HepG2 (cell line): ENCODE data around the gene ALDH3B1. TPM values are rescaled to one million over a fixed set of nuclear protein-coding genes. Genes with fewer than 3 reads are reported as not detected.
A peak's percentile ranks its signal among the peaks of the same experiment; 100 is the strongest.

Experiments
- EEA1 ChIP-seq: sonication (generic); formaldehyde crosslinking; IDR thresholded peaks from 2 replicates; pipeline ENCODE4 v1.5.1; 2020; ENCODE audit warnings: mild to moderate bottlenecking, missing genetic modification reagents, borderline replicate concordance
- HNRNPUL1 ChIP-seq: fragments of 200-400 bp; formaldehyde crosslinking; IDR thresholded peaks from 2 replicates; pipeline ENCODE4 v1.6.1; 2017; ENCODE audit warnings: low read depth, mild to moderate bottlenecking, low read length, moderate library complexity
- KAT2B ChIP-seq: fragments of 150-350 bp; IDR thresholded peaks from 2 replicates; pipeline ENCODE4 v1.6.1; 2014; ENCODE audit warnings: low read depth, low read length, borderline replicate concordance
- KDM4B ChIP-seq: sonication (generic); formaldehyde crosslinking; IDR thresholded peaks from 2 replicates; pipeline ENCODE4 v1.4.0; 2020; ENCODE audit warnings: missing genetic modification reagents
- MIER2 ChIP-seq: IDR thresholded peaks from 2 replicates; pipeline ENCODE4 v1.6.1; 2016; ENCODE audit warnings: missing biosample characterization, missing genetic modification reagents
- MTERF4 ChIP-seq: sonication (generic); formaldehyde crosslinking; IDR thresholded peaks from 2 replicates; pipeline ENCODE4 v1.8.0; 2023; ENCODE audit warnings: mild to moderate bottlenecking, missing genetic modification reagents
- MXD1 ChIP-seq: sonication (generic); formaldehyde crosslinking; IDR thresholded peaks from 2 replicates; pipeline ENCODE4 v1.4.0; 2020; ENCODE audit warnings: mild to moderate bottlenecking, missing genetic modification reagents
- NCOA2 ChIP-seq: sonication (generic); formaldehyde crosslinking; IDR thresholded peaks from 2 replicates; pipeline ENCODE4 v1.8.0; 2022; ENCODE audit warnings: inconsistent platforms
- PAX8 ChIP-seq: sonication (generic); formaldehyde crosslinking; IDR thresholded peaks from 2 replicates; pipeline ENCODE4 v1.8.0; 2022; ENCODE audit warnings: mild to moderate bottlenecking, missing genetic modification reagents, borderline replicate concordance
- PBX2 ChIP-seq: IDR thresholded peaks from 2 replicates; pipeline ENCODE4 v1.6.1; 2016; ENCODE audit warnings: control low read depth
- SAP130 ChIP-seq: IDR thresholded peaks from 2 replicates; pipeline ENCODE4 v1.6.1; 2016; ENCODE audit warnings: low read depth
- SRSF9 ChIP-seq: fragments of 200-400 bp; formaldehyde crosslinking; IDR thresholded peaks from 2 replicates; pipeline ENCODE4 v1.6.1; 2018; ENCODE audit warnings: borderline replicate concordance, mild to moderate bottlenecking, low read depth, low read length; ENCODE audit not compliant: insufficient read depth, poor library complexity, severe bottlenecking
- TBX2 ChIP-seq: sonication (generic); formaldehyde crosslinking; IDR thresholded peaks from 2 replicates; pipeline ENCODE4 v1.5.0; 2020; ENCODE audit warnings: missing genetic modification reagents, mild to moderate bottlenecking, borderline replicate concordance
- ZBTB4 ChIP-seq: sonication (generic); formaldehyde crosslinking; IDR thresholded peaks from 2 replicates; pipeline ENCODE4 v1.4.0; 2020; ENCODE audit warnings: missing genetic modification reagents, mild to moderate bottlenecking, borderline replicate concordance
- ZC3H4 ChIP-seq: sonication (generic); formaldehyde crosslinking; IDR thresholded peaks from 2 replicates; pipeline ENCODE4 v1.4.0; 2020; ENCODE audit warnings: missing genetic modification reagents, borderline replicate concordance
- ZFP37 ChIP-seq: sonication (generic); formaldehyde crosslinking; IDR thresholded peaks from 2 replicates; pipeline ENCODE4 v1.4.0; 2020; ENCODE audit warnings: missing genetic modification reagents, borderline replicate concordance
- ZNF280D ChIP-seq: sonication (generic); formaldehyde crosslinking; IDR thresholded peaks from 2 replicates; pipeline ENCODE4 v1.5.1; 2020; ENCODE audit warnings: mild to moderate bottlenecking, missing genetic modification reagents
- ZNF562 ChIP-seq: sonication (generic); formaldehyde crosslinking; IDR thresholded peaks from 2 replicates; pipeline ENCODE4 v1.8.0; 2022; ENCODE audit warnings: missing genetic modification reagents, borderline replicate concordance
- ZZZ3 ChIP-seq: sonication (generic); formaldehyde crosslinking; IDR thresholded peaks from 2 replicates; pipeline ENCODE4 v1.4.0; 2020; ENCODE audit warnings: missing genetic modification reagents, mild to moderate bottlenecking, borderline replicate concordance
- polyA plus RNA-seq, 8 experiments: library from polyadenylated mRNA; depleted of rRNA in 3 of 8; stranded (reverse) in 7 of 8; unstranded in 1 of 8; fragments of >200 nt; fragmentation: Illumina TruSeq in 4 of 8; extraction: Trizol in 4 of 8; gene quantifications; 2 replicates each; pipeline versions ENCODE4 v1.2.1 to v1.2.3, GENCODE V29; 2011 to 2016; ENCODE audit warnings: low read depth in 4 of 8, missing spikeins in 1 of 8, mixed read lengths in 1 of 8; ENCODE audit not compliant: insufficient read depth in 1 of 8
- total RNA-seq, 5 experiments: library from RNA; depleted of rRNA; stranded (reverse); fragments of >200 nt; fragmentation: Illumina TruSeq; extraction: Trizol; gene quantifications; 2 replicates each; pipeline ENCODE4 v1.2.3, GENCODE V29; 2016; ENCODE audit warnings: low read depth in 1 of 5

The ALDH3B1 gene
- total and polyA plus RNA-seq, 2 of the 13 experiments (the other 11 are each of a cell fraction or from before 2014, with no cell fraction given), result 4.0 to 6.7 TPM

GRCh38 chr11:68016904-68017817 is 7.0 kb downstream of the ALDH3B1 start (continued):
- peak; percentile 89 for TF ChIP-seq ZBTB4 (CRISPR knock-in tag)
- TF ChIP-seq KAT2B, result no peak
- no peak for TF ChIP-seq ZNF562 (CRISPR knock-in tag)
- no peak; the same call in 1 of the 2 replicates for TF ChIP-seq TBX2 (CRISPR knock-in tag)
- no peak for TF ChIP-seq HNRNPUL1
- TF ChIP-seq ZFP37 (CRISPR knock-in tag), result no peak; the same call in 1 of the 2 replicates
- TF ChIP-seq SAP130 (CRISPR knock-in tag), result peak; percentile 87
- TF ChIP-seq ZNF280D, result no peak
- TF ChIP-seq MIER2 (CRISPR knock-in tag), result no peak
- no peak for TF ChIP-seq PAX8
- TF ChIP-seq MXD1 (CRISPR knock-in tag), result 0 out of 2 replicates have a peak, but pooled peaks have one; percentile 33
- no peak for TF ChIP-seq PBX2
- TF ChIP-seq MTERF4 (CRISPR knock-in tag), result peak; percentile 83; the same call in 1 of the 2 replicates
- no peak for TF ChIP-seq ZZZ3 (CRISPR knock-in tag)
- TF ChIP-seq EEA1 (CRISPR knock-in tag), result peak; percentile 25; the same call in 1 of the 2 replicates
- peak; percentile 47; the same call in 1 of the 2 replicates for TF ChIP-seq NCOA2
- TF ChIP-seq KDM4B, result no peak
- TF ChIP-seq SRSF9, result no peak
- no peak for TF ChIP-seq ZC3H4 (CRISPR knock-in tag)
